GM23248 (cell line): ENCODE measurements around the gene COMMD1.

ENCODE experiments used
- EZH2 ChIP-seq: fragments of 200-600 bp; sonication (generic); IDR thresholded peaks from 2 replicates; pipeline ENCODE4 v1.6.1; 2018; ENCODE audit warnings: antibody characterized with exemption, mild to moderate bottlenecking; ENCODE audit not compliant: insufficient read depth, poor library complexity, severe bottlenecking
- EZH2phosphoT487 ChIP-seq: fragments of 200-600 bp; sonication (generic); IDR thresholded peaks from 2 replicates; pipeline ENCODE4 v1.6.1; 2018; ENCODE audit warnings: antibody characterized with exemption, moderate library complexity, mild to moderate bottlenecking, low read depth; ENCODE audit not compliant: insufficient read depth

DNA sequence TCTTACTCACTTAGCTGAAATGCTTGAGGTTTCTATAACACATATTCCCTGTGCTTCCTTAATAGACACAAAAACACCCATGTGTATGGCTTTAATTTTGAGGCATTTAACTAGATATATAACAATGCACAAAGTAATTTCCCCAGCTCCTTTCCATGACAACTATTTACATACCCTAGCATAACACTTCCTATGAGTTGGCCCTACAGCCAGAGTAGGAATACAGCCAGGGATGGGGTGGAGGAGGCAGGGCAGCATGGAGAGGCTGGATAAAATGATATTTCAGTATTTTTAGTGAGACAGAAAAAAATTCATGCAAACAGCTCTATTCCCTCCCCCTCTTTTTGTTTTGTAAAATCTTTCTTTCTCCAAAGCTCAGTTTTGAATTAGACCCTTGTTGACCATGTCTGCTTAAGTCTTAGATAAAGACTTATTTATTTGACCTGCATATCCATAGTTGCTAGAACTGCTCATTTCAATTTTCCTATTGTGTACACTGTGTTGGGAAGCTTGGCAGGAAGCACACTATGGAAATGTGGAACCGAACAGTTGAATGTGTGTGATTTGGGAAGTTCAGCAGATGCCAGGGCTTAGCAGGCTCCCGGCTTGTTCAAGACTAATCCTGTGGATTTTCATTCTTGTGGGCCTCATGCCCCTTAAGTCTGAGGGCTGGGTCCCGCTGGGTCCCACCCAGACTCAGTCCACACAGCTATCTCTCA, 279.2 kb downstream of the COMMD1 start:
- no peak for TF ChIP-seq EZH2
- no peak for TF ChIP-seq EZH2phosphoT487
